Vagina (tissue), 2 donors: ENCODE results near the gene CFAP97D1.

Source experiments
- CTCF ChIP-seq, 3 experiments: fragments of 450-650 bp in 2 of 3; fragments of 200-600 bp in 1 of 3; sonication (generic) in 1 of 3; IDR thresholded peaks; one replicate each; pipeline ENCODE4 v1.5.1; 2017 to 2019; ENCODE audit warnings: antibody characterized with exemption in 3 of 3, mild to moderate bottlenecking in 2 of 3, moderate library complexity in 2 of 3
- POLR2A ChIP-seq, 2 donors: fragments of 450-650 bp; IDR thresholded peaks; one replicate each; pipeline ENCODE4 v1.6.1; 2017; ENCODE audit warnings: antibody characterized with exemption in 2 of 2, mild to moderate bottlenecking in 2 of 2, moderate library complexity in 2 of 2

GRCh38 chr17:43809121-43809520, 28.9 kb downstream of the CFAP97D1 start:
- TF ChIP-seq CTCF (IDR thresholded peaks at IDR 0.05) (no peak), POLR2A (IDR thresholded peaks at IDR 0.05) (no peak)
